ENCODE data around the gene RPS16.

DNA sequence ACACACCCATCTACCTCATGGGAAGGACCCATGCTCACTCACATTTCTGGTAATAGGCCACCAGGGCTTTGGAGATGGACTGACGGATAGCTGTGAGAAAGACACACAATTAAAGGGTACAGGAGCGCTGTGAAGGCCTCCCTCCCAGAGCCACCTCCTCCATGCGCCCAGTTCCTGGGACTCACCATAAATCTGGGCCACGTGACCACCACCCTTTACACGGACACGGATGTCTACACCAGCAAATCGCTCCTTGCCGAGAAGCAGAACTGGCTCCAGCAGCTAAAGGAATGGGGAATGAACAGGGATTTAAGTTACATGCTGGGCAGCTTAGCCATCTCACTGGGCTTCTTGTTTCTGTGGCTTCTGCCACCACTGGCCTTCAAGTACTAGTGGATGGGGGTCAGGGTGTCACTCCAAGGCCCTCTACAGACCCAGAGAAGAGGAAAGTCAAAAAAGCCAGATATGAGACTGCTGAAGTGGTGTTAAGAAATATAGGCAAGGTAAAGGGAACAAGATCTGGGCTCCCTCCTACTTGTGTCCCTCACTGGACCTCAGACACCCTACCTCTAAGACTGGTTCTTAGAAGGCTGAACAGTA lies 2.2 kb downstream of the RPS16 start:
- TF ChIP-seq, protein P1, sequence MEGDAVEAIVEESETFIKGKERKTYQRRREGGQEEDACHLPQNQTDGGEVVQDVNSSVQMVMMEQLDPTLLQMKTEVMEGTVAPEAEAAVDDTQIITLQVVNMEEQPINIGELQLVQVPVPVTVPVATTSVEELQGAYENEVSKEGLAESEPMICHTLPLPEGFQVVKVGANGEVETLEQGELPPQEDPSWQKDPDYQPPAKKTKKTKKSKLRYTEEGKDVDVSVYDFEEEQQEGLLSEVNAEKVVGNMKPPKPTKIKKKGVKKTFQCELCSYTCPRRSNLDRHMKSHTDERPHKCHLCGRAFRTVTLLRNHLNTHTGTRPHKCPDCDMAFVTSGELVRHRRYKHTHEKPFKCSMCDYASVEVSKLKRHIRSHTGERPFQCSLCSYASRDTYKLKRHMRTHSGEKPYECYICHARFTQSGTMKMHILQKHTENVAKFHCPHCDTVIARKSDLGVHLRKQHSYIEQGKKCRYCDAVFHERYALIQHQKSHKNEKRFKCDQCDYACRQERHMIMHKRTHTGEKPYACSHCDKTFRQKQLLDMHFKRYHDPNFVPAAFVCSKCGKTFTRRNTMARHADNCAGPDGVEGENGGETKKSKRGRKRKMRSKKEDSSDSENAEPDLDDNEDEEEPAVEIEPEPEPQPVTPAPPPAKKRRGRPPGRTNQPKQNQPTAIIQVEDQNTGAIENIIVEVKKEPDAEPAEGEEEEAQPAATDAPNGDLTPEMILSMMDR (IDR thresholded peaks at IDR 0.05) = no peak
- TF ChIP-seq POLR2A (IDR thresholded peaks at IDR 0.05) = no peak
